Raji (cell line): ENCODE data around the gene IDH3A.

ENCODE experiments used
- POLR2A ChIP-seq: IDR thresholded peaks from 2 replicates; pipeline ENCODE4 v1.6.1; 2011; ENCODE audit warnings: low read depth, low read length, control low read depth; ENCODE audit not compliant: insufficient read depth

Gene IDH3A

GRCh38 chr15:78171864-78172472, 22.8 kb downstream of the IDH3A start:
- no peak for TF ChIP-seq POLR2A

GRCh38 chr15:78174401-78174800, 25.2 kb downstream of the IDH3A start:
- TF ChIP-seq POLR2A = no peak

GRCh38 chr15:78175330-78175729, 26.2 kb downstream of the IDH3A start:
- no peak for TF ChIP-seq POLR2A

GRCh38 chr15:78177447-78177873, 28.3 kb downstream of the IDH3A start:
- no peak for TF ChIP-seq POLR2A

GRCh38 chr15:78178064-78178463, 28.9 kb downstream of the IDH3A start:
- no peak for TF ChIP-seq POLR2A

- TF ChIP-seq POLR2A = no peak
Measured at GRCh38 chr15:78179286-78179840, 30.2 kb downstream of the IDH3A start.

- no peak for TF ChIP-seq POLR2A
Measured at GRCh38 chr15:78179906-78180305, 30.7 kb downstream of the IDH3A start.

- TF ChIP-seq POLR2A = no peak
Measured at GRCh38 chr15:78182336-78182700, 33.2 kb downstream of the IDH3A start.

GRCh38 chr15:78182821-78183220, 33.7 kb downstream of the IDH3A start:
- TF ChIP-seq POLR2A = no peak

- TF ChIP-seq POLR2A = no peak
Measured at GRCh38 chr15:78192826-78193594, 43.8 kb downstream of the IDH3A start.

GRCh38 chr15:78193731-78194567, 44.8 kb downstream of the IDH3A start:
- no peak for TF ChIP-seq POLR2A

GRCh38 chr15:78194568-78194925, 45.4 kb downstream of the IDH3A start:
- no peak for TF ChIP-seq POLR2A

GRCh38 chr15:78195735-78196201, 46.6 kb downstream of the IDH3A start:
- no peak for TF ChIP-seq POLR2A

- TF ChIP-seq POLR2A = no peak
Measured at GRCh38 chr15:78197632-78198031, 48.5 kb downstream of the IDH3A start.

GRCh38 chr15:78200276-78200930, 51.2 kb downstream of the IDH3A start:
- no peak for TF ChIP-seq POLR2A
